Body of pancreas (tissue), 4 donors: ENCODE results near the gene MGAT4A.

Experiments used
- CTCF ChIP-seq, 7 experiments: fragments of 450-650 bp in 4 of 7; fragments of 200-600 bp in 3 of 7; sonication (generic) in 3 of 7; IDR thresholded peaks; one replicate each; pipeline ENCODE4 v1.5.1; 2016 to 2019; ENCODE audit warnings: antibody characterized with exemption in 7 of 7
- POLR2A ChIP-seq, 3 donors: fragments of 450-650 bp; IDR thresholded peaks; one replicate each; pipeline ENCODE4 v1.6.1; 2016; ENCODE audit warnings: antibody characterized with exemption in 3 of 3, mild to moderate bottlenecking in 2 of 3

- TF ChIP-seq CTCF (IDR thresholded peaks at IDR 0.05) (no peak), POLR2A (IDR thresholded peaks at IDR 0.05) (no peak)
Measured at GRCh38 chr2:98592565-98592964, 138.4 kb downstream of the MGAT4A start.
